Vagina (tissue), 2 donors: ENCODE results near the gene ENTREP1. TPM values are rescaled to one million over a fixed set of nuclear protein-coding genes. Genes with fewer than 3 reads are reported as not detected.

Source experiments
- DNase-seq, 2 donors: peaks; one replicate each; pipeline ENCODE4 v3.0.0-alpha.2; 2017; ENCODE audit errors: extremely low spot score in 2 of 2
- H3K27ac ChIP-seq: fragments of 200-600 bp; sonication (generic); one replicate; pipeline ENCODE4 v1.5.1; 2019
- H3K27me3 ChIP-seq: fragments of 200-600 bp; sonication (generic); one replicate; pipeline ENCODE4 v1.5.1; 2019
- H3K36me3 ChIP-seq, 2 donors: fragments of 200-600 bp; sonication (generic); one replicate each; pipeline ENCODE4 v1.5.1; 2017 to 2019
- H3K4me1 ChIP-seq: fragments of 200-600 bp; sonication (generic); one replicate; pipeline ENCODE4 v1.5.1; 2019
- H3K4me3 ChIP-seq, 2 donors: fragments of 200-600 bp; sonication (generic); 1 replicate in 1 of 2; 2 replicates in 1 of 2; pipeline ENCODE4 v1.5.1; 2016 to 2019
- H3K9me3 ChIP-seq: fragments of 200-600 bp; sonication (generic); one replicate; pipeline ENCODE4 v1.5.1; 2019
- CTCF ChIP-seq, 3 experiments: fragments of 450-650 bp in 2 of 3; fragments of 200-600 bp in 1 of 3; sonication (generic) in 1 of 3; IDR thresholded peaks; one replicate each; pipeline ENCODE4 v1.5.1; 2017 to 2019; ENCODE audit warnings: antibody characterized with exemption in 3 of 3, mild to moderate bottlenecking in 2 of 3, moderate library complexity in 2 of 3
- POLR2A ChIP-seq, 2 donors: fragments of 450-650 bp; IDR thresholded peaks; one replicate each; pipeline ENCODE4 v1.6.1; 2017; ENCODE audit warnings: antibody characterized with exemption in 2 of 2, mild to moderate bottlenecking in 2 of 2, moderate library complexity in 2 of 2
- POLR2AphosphoS5 ChIP-seq, 2 donors: sonication (generic); formaldehyde crosslinking; IDR thresholded peaks; one replicate each; pipeline ENCODE4 v1.9.0; 2017; ENCODE audit warnings: antibody characterized with exemption in 2 of 2, mild to moderate bottlenecking in 2 of 2, low read depth in 1 of 2; ENCODE audit not compliant: insufficient read depth in 1 of 2
- intact Hi-C: fragments of 100-400 bp; cut with DNase I; formaldehyde crosslinking; loops from one replicate; pipeline ENCODE4 v1.15.1; 2023
- total RNA-seq: library from RNA; depleted of rRNA; stranded (reverse); fragments of >200 nt; gene quantifications from one replicate; pipeline ENCODE4 v1.2.3, GENCODE V29; 2016

ENTREP1 gene
- total RNA-seq, 1 donor from 2014 or later, result 12.5 TPM

- no peak overlapping the region for H3K27ac ChIP-seq
- intact Hi-C loops, result no loop called here
- H3K36me3 ChIP-seq, result no peaks in the 10 kb centered on the region
- no peak overlapping the region for H3K4me3 ChIP-seq
- no peaks in the 10 kb centered on the region for H3K27me3 ChIP-seq
- no peak for DNase-seq
- no peaks in the 10 kb centered on the region for H3K4me1 ChIP-seq
- TF ChIP-seq POLR2A (IDR thresholded peaks at IDR 0.05) (no peak), CTCF (IDR thresholded peaks at IDR 0.05) (no peak), POLR2AphosphoS5 (IDR thresholded peaks at IDR 0.05; ENCODE audit: insufficient read depth in 1 of 2, low read depth in 1 of 2) (no peak)
- H3K9me3 ChIP-seq, result no peaks in the 10 kb centered on the region
These were observed 38.2 kb downstream of the ENTREP1 start for GRCh38 chr9:69363191-69363590.

GRCh38 chr9:69364510-69365150 is 39.6 kb downstream of the ENTREP1 start:
- no peak for TF ChIP-seq POLR2AphosphoS5 (IDR thresholded peaks at IDR 0.05; ENCODE audit: insufficient read depth in 1 of 2, low read depth in 1 of 2)
- Histone ChIP-seq H3K4me1 (no peaks in the 10 kb centered on the region), H3K27ac (no peak overlapping the region), H3K4me3 (no peak overlapping the region), H3K27me3 (no peaks in the 10 kb centered on the region), H3K36me3 (no peaks in the 10 kb centered on the region), H3K9me3 (no peaks in the 10 kb centered on the region)
- DNase-seq, result no peak
- intact Hi-C loops, result no loop called here

- intact Hi-C loops, result no loop called here
- Histone ChIP-seq H3K27ac (no peak overlapping the region), H3K4me3 (no peak overlapping the region), H3K9me3 (no peaks in the 10 kb centered on the region), H3K27me3 (no peaks in the 10 kb centered on the region), H3K4me1 (no peaks in the 10 kb centered on the region), H3K36me3 (no peaks in the 10 kb centered on the region)
- TF ChIP-seq CTCF (IDR thresholded peaks at IDR 0.05) (no peak), POLR2AphosphoS5 (IDR thresholded peaks at IDR 0.05; ENCODE audit: insufficient read depth in 1 of 2, low read depth in 1 of 2) (no peak), POLR2A (IDR thresholded peaks at IDR 0.05) (no peak)
- no peak for DNase-seq
These were observed 45.4 kb downstream of the ENTREP1 start for GRCh38 chr9:69370430-69370829.

GRCh38 chr9:69371001-69371400 is 46.0 kb downstream of the ENTREP1 start:
- no peak for TF ChIP-seq POLR2AphosphoS5 (IDR thresholded peaks at IDR 0.05; ENCODE audit: insufficient read depth in 1 of 2, low read depth in 1 of 2)
- no peak for TF ChIP-seq CTCF (IDR thresholded peaks at IDR 0.05)
- TF ChIP-seq POLR2A (IDR thresholded peaks at IDR 0.05), result no peak
- Histone ChIP-seq H3K27me3 (no peaks in the 10 kb centered on the region), H3K4me1 (no peaks in the 10 kb centered on the region), H3K27ac (no peak overlapping the region), H3K9me3 (no peaks in the 10 kb centered on the region), H3K36me3 (no peaks in the 10 kb centered on the region), H3K4me3 (no peak overlapping the region)
- intact Hi-C loops, result no loop called here
- DNase-seq, result no peak

- TF ChIP-seq POLR2AphosphoS5 (IDR thresholded peaks at IDR 0.05; ENCODE audit: insufficient read depth in 1 of 2, low read depth in 1 of 2), result no peak
- no peak for TF ChIP-seq CTCF (IDR thresholded peaks at IDR 0.05)
- TF ChIP-seq POLR2A (IDR thresholded peaks at IDR 0.05), result no peak
- no peaks in the 10 kb centered on the region for H3K4me1 ChIP-seq
- H3K27me3 ChIP-seq, result no peaks in the 10 kb centered on the region
- intact Hi-C loops, result no loop called here
- H3K4me3 ChIP-seq, result no peak overlapping the region
- no peak overlapping the region for H3K27ac ChIP-seq
- H3K36me3 ChIP-seq, result no peaks in the 10 kb centered on the region
- no peak for DNase-seq
- H3K9me3 ChIP-seq, result no peaks in the 10 kb centered on the region
These were observed 51.6 kb downstream of the ENTREP1 start for GRCh38 chr9:69376651-69377050.
